HG03280 (cell line): Measurements from ENCODE around the gene SFT2D2.
"Not testable (repeated sequence)": the region's sequence is repeated elsewhere in the genome, so short reads cannot be mapped to it uniquely, and the experiment has no call there.

Experiments
- ATAC-seq: cut with Tn5 transposase; IDR thresholded peaks from one replicate; pipeline ENCODE4 v1.9.1; 2021; ENCODE audit warnings: mild to moderate bottlenecking, moderate library complexity; ENCODE audit not compliant: unreplicated experiment

SFT2D2 gene

DNA sequence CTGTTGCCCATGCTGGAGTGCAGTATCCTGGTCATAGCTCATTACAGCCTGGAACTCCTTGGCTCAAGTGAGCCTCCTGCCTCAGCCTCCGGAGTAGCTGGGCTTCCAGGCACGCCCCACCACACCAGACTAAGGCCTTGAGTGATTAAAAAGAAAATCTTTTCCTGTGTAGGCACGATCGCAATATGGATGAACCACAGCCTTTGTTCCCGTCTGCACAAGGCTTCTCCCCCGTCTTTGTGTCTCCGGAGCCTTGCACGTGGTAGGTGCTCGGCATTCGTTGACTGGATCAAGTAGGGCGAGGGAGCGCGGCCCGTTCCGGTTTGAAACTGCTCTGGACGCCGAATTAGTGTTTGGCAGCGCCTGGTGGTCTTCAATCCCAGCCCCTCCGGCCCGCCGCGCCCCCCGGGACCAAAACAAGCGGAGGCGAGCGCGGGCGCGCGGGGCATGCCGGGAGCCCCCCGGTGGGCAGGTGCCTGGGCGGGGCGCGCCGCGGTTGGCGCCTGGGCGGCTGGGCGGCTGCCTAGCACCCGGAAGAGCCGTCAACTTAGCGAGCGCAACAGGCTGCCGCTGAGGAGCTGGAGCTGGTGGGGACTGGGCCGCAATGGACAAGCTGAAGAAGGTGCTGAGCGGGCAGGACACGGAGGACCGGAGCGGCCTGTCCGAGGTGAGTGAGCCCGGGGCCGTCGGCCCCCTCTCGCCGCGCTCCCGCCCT is at the start of gene SFT2D2:
TSS of gene SFT2D2 (plus strand) at position 529 of the 715 bp plus-strand sequence. CDS start at position 605, 76 bp downstream.
- ATAC-seq, result peak; percentile 79

DNA sequence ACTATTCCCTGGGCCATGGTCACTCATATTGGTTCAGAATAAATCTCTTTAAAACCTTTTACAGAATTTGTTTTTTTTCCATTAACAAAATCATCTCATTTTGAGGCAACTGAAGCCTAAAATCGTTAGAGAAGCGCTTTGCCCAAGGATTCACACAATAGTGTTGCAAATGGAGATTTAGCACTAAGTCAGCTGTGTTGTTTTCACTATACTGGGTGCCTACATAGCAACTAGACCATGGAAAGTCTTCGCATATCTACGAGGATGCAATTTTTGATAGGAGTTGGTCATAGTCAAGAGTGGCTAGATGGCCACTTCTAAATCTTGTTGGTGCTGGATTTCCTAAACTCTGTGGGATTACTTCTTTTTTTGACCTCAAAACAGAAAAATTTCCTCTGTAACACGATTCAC is 47.6 kb upstream of the SFT2D2 start:
- no peak for ATAC-seq

DNA sequence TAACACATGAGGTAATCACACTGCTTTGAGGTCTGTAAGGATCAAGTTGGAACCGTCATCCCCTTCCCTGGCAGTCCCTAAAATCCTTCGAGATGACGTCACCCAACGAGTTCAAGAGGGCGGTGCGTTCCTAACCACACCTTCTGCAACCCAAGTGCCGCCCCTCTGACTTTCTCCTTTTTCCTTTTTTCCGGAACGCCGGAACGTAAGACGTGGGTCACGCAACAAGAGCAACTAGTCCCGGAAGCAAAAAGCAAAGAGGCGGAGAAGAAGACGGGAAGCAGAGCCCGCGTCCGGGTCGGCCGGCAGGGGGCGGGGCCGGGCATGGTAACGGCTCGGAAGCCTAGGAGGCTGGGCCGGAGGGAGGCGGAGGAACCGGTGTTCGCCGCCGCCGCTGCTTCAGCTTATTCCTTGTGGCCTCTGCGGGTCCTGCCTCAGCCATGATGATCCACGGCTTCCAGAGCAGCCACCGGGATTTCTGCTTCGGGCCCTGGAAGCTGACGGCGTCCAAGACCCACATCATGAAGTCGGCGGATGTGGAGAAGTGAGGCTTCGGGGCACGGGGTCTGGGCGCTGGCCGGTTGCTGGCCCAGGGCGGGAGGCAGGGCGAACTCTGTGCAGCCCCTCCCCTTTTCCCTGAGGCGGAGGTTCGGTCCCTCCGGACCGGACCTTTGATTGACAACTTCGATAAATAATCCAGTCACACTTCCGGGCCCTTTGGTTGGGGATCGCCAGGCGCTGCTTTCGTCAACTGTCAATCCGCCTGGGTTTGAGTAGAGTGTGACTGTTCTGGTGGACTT is 47.0 kb upstream of the SFT2D2 start, which contains the start of gene TIPRL:
TSS of gene TIPRL (plus strand) at position 325 of the 800 bp plus-strand sequence. CDS start at position 441, 116 bp downstream.
- ATAC-seq, result peak; percentile 94

DNA sequence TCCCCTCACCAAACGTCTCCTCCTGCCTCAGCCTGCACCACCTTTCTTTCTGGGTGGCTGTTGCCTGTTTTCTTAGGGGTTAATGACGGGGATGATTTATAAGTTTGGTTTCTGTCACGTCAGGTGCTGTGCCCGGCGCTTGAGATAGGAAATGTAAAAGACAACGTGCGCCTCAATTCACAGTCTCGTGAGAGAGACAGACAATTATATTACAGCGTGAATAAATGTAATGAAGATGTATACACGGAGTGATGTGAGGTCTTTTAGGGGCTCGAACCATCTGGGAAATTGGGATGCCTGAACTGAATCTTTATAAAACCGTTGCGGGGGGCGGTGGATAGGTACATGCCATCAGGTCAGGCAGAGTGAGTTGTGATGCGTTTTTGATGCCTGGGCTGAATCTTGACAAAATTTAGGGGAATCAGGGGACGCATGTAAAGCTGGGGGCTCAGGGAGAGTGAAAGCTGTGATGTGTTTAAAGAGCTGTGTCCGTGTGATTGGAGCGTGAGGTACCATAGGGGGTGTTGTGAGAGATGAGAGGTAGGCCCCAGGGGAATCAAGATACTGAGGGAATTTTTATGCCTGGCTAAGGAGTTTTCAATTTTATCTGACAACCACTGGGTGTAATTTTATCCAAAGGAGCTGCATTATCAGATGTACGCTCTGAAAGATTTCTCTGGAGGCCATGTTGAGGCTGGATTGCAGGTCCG is 46.2 kb upstream of the SFT2D2 start:
- ATAC-seq, result no peak

DNA sequence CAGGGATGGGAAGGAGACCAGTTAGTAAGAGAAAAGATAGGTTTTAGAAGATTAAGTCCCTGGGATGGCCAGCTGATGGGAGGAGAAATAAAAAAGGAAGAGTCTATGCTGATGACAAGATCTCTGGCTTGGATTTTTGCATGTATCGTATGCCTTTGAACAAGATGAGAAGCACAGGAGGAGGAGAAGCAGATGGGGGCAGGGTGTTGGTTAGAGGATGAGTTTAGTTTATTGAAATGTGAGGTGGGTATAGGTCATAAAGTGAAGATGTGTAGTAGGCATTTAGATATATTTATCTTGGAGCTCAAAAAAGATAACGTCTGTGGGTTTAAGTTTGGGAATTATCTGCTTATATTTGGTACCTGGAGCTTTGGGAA is 45.7 kb upstream of the SFT2D2 start:
- no peak for ATAC-seq

DNA sequence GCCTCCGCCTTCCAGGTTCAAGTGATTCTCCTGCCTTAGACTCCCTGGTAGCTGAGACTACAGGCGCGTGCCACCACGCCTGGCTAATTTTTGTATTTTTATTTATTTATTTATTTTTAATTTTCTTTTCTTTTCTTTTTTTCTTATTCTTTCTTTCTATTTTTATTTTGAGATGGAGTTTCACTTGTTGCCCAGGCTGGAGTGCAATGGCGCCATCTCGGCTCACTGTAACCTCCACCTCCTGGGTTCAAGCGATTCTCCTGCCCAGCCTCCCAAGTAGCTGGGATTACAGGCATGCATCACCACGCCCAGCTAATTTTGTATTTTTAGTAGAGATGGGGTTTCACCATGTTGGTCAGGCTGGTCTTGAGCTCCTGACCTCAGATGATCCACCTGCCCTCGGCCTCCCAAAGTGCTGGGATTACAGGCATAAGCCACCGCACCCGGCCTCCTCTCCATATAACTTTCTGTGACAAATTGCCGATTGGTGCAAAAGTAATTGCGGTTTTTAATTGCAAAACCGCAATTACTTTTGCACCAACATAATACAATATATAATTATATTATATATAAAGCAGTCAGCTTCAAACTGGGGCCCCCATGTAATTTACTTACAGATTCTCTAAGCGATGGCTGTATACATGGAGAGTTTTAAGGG is 44.6 kb upstream of the SFT2D2 start:
- not testable (repeated sequence) for ATAC-seq

DNA sequence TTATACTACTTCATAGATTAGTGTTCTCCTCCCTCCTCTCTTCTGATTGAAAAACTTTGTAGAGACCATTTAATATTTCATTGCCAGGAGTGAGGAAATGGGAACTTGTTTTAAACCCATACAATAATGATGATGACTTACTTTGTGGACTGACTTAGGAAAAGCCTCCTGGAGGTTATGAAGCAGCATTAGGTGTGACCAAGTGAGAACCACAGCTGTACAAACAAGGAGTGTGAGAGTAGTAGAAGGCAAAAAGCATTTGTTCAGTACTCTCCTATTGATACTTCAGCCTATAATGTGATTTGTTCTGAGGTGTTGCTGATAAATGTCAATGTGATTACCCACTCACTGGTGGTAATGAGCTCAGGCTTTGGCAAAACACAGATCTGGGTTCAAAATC is 38.6 kb upstream of the SFT2D2 start:
- ATAC-seq, result no peak

DNA sequence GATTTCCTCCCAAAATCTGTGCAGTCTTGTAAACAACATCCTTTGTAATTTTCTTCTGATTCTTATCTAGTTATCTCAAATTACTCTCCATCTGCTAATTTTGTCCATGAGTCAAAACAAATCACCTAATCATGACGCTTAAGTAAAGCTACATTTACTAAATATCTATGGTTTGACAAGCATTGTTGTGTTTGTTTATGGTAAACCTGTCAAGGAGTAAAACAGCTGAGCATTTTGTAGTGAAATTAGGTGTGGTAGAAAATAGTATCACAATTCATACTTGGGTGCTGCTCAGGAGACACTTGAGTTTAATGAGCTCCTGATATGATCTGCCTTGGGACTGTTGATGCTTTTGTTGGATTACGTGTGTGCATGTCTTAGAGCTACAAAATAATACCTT is 35.4 kb upstream of the SFT2D2 start:
- no peak for ATAC-seq

DNA sequence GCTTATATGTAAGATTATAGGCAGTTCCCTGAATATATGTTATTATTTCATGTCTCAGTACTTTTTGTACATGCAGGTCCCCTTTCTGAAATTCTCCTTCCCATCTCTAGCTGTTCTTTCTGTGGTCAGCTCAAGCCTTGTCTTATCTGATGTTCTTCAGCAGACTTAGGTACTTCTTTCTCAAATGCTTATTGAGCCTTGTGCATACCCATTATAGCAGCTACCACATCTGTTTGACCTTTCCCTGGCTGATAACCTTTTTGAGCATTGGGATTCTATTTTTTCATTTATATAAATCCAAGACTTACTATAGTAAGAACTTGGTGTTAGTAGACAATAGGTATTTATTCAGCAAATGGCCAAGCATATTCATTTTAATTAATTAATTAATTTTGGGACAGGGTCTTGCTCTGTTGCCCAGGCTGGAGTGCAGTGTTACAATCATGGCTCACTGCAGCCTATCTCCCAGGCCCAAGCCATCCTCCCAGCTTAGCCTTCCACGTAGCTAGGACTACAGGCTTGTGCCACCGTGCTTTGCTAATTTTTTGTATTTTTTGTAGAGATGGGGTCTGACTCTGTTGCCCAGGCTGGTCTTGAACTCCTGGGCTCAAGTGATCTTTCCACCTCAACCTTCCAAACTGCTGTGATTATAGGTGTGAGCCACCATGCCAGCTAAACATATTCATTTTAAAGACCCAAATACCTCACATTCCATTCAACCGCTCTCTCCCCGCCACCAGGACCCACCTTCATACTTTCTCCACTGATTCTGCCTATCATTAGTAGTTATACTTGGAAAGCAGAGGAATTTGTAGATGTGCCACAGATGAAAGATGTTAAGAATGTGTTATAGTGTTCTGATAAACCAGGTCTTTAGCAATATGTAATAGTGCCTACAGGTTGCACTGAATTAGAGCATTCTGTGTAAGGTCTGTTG is 30.3 kb upstream of the SFT2D2 start:
- ATAC-seq, result no peak

DNA sequence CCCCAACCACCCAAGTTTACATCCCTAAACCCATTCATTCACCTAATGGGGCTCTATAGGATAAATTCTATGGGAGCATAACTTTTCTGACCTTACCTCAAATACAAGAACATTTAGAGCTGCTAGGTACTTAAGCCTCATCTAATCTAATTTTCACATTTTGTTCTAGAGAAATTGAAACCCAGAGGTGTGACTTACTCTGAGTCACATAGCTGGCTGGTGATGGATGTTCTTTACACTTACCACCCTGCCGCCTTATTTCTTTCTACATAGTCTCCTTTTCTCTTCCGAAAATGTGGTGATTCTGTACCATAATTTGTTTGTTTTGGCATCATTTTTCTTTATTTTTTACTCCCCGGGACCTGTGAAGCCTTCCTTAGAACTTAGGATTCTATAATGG is 26.7 kb upstream of the SFT2D2 start:
- no peak for ATAC-seq

DNA sequence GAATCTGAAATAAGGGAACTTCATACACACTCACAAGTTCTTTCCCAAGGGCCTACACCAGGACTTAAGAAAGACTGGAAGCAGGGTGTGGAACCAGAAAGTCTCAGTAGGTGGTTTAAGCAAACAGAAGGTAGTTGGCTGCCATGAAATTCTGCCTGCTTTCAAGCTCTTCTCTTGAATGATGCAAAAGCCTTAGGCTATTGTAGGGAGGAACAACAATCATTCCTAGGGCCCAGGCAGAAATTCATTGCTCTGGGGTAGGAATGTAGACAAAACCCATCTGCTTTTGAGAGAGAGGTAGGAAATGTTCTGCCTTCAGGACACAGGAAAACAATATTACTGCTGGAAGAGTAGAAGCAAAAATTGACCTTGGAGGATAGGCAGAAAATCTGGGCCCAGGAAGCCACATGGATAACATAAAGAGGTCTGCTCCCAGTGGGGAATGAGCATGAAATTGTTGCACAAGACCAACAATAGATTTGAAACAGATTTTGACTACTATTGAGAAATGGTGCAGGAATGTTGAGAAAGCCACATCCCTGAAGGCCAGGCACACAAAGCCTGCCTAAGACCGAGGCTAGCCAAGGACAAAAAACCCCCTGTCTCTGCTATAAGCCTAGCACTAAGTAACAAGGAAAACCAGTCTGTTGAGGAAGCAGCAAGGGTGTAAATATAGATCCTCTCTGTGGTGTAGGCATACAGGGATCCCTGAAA is 22.7 kb upstream of the SFT2D2 start:
- ATAC-seq, result no peak

DNA sequence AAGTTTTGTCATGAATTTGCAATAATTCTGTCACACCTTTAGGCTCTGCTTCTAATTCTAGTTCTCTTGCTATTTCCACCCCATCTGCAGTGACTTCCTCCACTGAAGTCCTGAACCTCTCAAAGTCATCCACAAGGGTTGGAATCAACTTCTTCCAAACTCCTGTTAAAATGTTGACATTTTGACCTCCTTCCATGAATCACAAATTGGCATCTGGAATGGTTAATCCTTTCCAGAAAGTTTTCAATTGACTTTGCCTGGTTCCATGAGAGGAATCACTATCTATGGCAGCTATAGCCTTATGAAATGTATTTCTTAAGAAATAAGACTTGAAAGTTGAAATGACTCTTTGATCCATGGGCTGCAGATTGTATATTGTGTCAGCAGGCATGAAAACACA is 19.7 kb upstream of the SFT2D2 start:
- no peak for ATAC-seq

DNA sequence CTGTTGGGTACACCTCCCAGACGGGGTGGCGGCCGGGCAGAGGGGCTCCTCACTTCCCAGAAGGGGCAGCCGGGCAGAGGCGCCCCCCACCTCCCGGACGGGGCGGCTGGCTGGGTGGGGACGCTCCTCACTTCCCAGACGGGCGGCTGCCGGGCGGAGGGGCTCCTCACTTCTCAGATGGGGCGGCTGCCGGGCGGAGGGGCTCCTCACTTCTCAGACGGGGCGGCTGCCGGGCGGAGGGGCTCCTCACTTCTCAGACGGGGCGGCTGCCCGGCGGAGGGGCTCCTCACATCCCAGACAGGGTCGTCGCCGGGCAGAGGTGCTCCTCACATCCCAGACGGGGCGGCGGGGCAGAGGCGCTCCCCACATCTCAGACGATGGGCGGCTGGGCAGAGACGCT is 18.1 kb upstream of the SFT2D2 start:
- ATAC-seq, result not testable (repeated sequence)

DNA sequence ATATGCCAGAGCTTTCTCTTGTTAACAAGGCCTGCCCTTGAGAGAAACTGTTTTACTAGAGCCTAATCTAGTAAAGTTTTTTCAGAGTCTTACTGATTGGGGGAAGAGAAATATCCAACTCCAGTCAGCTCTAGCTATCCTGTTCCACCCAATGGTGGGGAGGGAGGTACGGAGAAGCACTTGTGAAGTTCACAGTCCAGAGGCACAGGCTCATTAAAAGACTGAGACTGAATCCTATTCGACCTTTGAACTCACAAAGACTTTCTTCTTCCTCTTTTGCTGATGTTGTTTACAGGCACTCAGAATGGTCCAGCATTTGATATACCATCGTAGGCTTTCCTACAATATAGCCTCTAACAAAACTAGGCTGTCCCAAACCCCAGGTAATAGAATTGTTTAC is 15.5 kb upstream of the SFT2D2 start:
- no peak for ATAC-seq

DNA sequence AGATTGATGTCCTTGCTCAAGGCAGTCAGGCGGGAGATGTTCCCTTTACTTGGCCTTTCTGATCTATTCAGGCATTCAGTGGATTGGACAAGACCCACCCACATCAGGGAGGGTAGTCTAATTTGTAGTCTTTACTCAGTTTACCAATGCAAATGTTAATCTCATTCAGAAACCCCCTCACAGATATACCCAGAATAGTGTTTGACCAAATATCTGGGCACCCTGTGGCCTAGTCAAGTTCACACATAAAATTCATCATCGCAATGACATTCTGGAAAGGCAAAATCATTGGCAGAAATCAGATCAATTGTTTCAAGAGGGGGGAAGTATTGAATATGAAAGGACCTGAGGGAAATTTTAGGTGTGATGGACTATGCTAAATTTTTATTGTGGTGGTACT is 12.5 kb upstream of the SFT2D2 start:
- no peak for ATAC-seq

DNA sequence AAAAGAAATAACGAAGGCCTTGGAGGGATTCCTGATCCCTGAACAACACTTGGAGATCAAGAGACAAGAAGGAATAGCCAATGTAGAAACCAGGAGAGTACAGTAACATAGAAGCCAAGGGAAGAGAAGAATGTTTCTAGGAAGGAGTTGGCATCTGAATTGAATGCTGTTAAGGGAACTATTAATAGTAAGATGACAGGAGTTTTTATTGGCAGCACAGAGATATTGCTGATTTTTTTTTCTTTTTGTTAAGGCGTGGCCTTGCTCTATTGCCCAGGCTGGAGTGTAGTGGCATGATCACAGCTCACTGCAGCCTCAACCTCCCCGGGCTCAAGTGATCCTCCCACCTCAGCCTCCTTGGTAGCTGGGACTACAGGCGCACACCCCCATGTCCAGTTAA is 9.6 kb upstream of the SFT2D2 start:
- no peak for ATAC-seq

DNA sequence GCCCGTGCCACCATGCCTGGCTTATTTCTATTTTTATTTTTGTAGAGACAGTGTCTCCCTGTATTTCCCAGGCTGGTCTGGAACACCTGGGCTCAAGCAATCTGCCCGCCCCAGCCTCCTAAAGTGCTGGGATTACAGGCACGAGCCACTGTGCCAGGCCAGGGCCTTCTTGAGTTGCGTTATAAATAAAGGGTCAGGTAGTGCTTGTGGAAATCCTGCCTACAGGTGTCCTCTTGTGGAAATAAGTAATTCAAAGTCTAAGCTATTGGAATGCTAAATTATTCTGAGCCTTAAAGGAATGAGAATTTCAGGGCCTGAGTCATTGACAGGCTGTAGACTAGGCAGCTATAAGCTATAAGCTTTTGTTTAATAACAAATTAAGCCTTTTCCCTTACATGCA is 8.1 kb upstream of the SFT2D2 start:
- no peak for ATAC-seq

DNA sequence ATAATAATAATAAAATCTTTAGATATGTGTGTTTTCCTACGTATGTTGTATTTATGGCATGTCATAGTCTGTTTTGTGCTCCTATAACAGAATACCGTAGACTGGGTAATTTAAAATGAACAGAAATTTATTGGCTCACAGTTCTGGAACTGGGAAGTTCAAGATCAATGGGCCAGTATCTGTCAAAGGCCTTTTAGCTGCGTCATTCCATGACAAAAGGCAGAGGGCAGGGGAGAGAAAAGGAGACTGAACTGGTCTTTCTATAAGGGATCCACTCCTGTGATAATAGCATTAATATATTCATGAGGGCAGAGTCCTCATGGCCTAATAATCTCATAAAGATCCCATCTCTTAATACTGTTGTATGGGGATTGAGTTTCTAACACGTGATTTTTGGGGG is 7.1 kb upstream of the SFT2D2 start:
- ATAC-seq, result no peak

DNA sequence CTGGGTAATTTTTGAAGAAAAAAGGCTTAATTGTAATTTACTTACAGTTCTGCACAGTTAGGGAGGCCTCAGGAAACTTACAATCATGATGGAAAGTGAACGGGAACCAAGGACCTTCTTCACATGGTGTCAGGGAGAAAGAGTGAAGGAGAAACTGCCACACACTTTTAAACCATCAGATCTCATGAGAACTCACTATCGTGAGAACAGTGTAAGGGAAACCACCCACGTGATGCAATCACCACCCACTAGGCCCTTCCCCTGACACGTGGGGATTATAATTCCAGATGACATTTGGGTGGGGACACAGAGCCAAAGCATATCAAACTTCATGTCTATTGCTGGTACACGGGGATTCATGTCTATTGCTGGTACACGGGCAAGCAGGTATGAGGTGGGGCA is 5.3 kb upstream of the SFT2D2 start:
- ATAC-seq, result no peak
